ENCODE measurements around the gene POU6F1. TPM values are rescaled to one million over a fixed set of nuclear protein-coding genes. Genes with fewer than 3 reads are reported as not detected.

POU6F1 gene
- total RNA-seq, 1 experiment from 2014 or later = 13.3 TPM

- H2BK120ac ChIP-seq (ENCODE audit: low read depth, low read length, poor library complexity, severe bottlenecking) = no peak overlapping the region
- no peak overlapping the region for H3K18ac ChIP-seq (ENCODE audit: insufficient read length, low read depth, low read length)
- Mint-ChIP-seq H3K36me3 (ENCODE audit: insufficient read depth in 1 of 3, low read depth in 3 of 3) (peaks cover 0 to 4% (median 1%) of the 10 kb centered on the region in 3 experiments; a peak in 3 of 7 replicates), H3K27ac (no peak overlapping the region), H3K9me3 (no peaks in the 10 kb centered on the region), H3K27me3 (ENCODE audit: low read depth) (peaks cover 1% of the 10 kb centered on the region; the same call in 1 of the 2 replicates), H3K4me3 (no peak overlapping the region), H3K4me1 (no peaks in the 10 kb centered on the region)
- H4K91ac ChIP-seq (ENCODE audit: insufficient read length, low read depth, low read length) = no peak overlapping the region
- no peaks in the 10 kb centered on the region; the same call in 1 of the 2 replicates for H3K4me1 ChIP-seq (ENCODE audit: insufficient read depth, low read length)
- TF ChIP-seq CTCF (conservative IDR thresholded peaks at IDR 0.05) = no peak
- no peak overlapping the region for H2BK5ac ChIP-seq (ENCODE audit: insufficient read length, low read length)
- H3K23ac ChIP-seq (ENCODE audit: insufficient read length, low read depth, low read length) = no peak overlapping the region
- no peak overlapping the region for H3K14ac ChIP-seq (ENCODE audit: insufficient read depth, low read length)
- H3K56ac ChIP-seq (ENCODE audit: insufficient read length, low read depth, low read length) = no peak overlapping the region
- H2BK12ac ChIP-seq (ENCODE audit: insufficient read length, low read depth, low read length) = no peak overlapping the region
- no peak overlapping the region for H3K4me2 ChIP-seq (ENCODE audit: insufficient read depth, insufficient read length, low read length)
- no peak overlapping the region for H4K5ac ChIP-seq (ENCODE audit: insufficient read length, low read depth, low read length)
- H3K27ac ChIP-seq (ENCODE audit: insufficient read length, low read depth, low read length) = no peak overlapping the region
- H3K9ac ChIP-seq (ENCODE audit: extremely low read depth, insufficient read length, low read length) = no peak overlapping the region
- H3K4ac ChIP-seq (ENCODE audit: low read depth, low read length) = no peak overlapping the region
- H2AFZ ChIP-seq (ENCODE audit: low read length) = no peak overlapping the region
- no peaks in the 10 kb centered on the region for H3K9me3 ChIP-seq (ENCODE audit: control insufficient read depth, low read depth, low read length)
- H4K8ac ChIP-seq (replicated peaks; ENCODE audit: insufficient read length, low read depth, low read length) = no peak overlapping the region
- H2BK15ac ChIP-seq (ENCODE audit: low read depth, low read length) = no peak overlapping the region
- H2BK20ac ChIP-seq (ENCODE audit: low read depth, low read length, poor library complexity, severe bottlenecking) = no peak overlapping the region
- no peak overlapping the region for H2AK5ac ChIP-seq (ENCODE audit: insufficient read length, low read length)
- no peak for DNase-seq
- H3K23me2 ChIP-seq (ENCODE audit: insufficient read length, low read depth, low read length, poor library complexity, severe bottlenecking) = no peaks in the 10 kb centered on the region
- no peaks in the 10 kb centered on the region for H3K79me1 ChIP-seq (ENCODE audit: insufficient read depth, low read depth, low read length, poor library complexity, severe bottlenecking)
- H3T11ph ChIP-seq (ENCODE audit: low read length) = no peak overlapping the region
- WGBS (ENCODE audit: extremely low coverage, insufficient read length, low lambda C conversion rate) = no CpG with 5 or more reads among the region's 7 CpGs
- no peaks in the 10 kb centered on the region for H3K27me3 ChIP-seq (ENCODE audit: insufficient read depth, low read length)
- no peaks in the 10 kb centered on the region for H4K20me1 ChIP-seq (ENCODE audit: control insufficient read depth, insufficient read depth, insufficient read length)
- no peaks in the 10 kb centered on the region for H3K79me2 ChIP-seq (ENCODE audit: insufficient read depth, low read length)
Observed at GRCh38 chr12:51200156-51200555, 17.7 kb downstream of the POU6F1 start.

Measured in H9 (cell line).